Cardiac muscle cell (in vitro differentiated cells and primary cell): ENCODE measurements around the gene ACSL1. TPM values are rescaled to one million over a fixed set of nuclear protein-coding genes. Genes with fewer than 3 reads are reported as not detected.

Experiments used
- DNase-seq, 2 donors: peaks; one replicate each; pipeline versions ENCODE4 v3.0.0 to v3.0.0-alpha.2; 2010 to 2017; ENCODE audit warnings: low read depth in 1 of 2, low spot score in 1 of 2
- H3K27ac ChIP-seq: fragments of 200-600 bp; sonication (generic); 2 replicates; pipeline ENCODE4 v1.5.1; 2016
- H3K27me3 ChIP-seq: fragments of 200-600 bp; sonication (generic); 2 replicates; pipeline ENCODE4 v1.6.0; 2016; ENCODE audit warnings: control low read depth
- H3K36me3 ChIP-seq: fragments of 200-600 bp; sonication (generic); 2 replicates; pipeline ENCODE4 v1.5.1; 2016; ENCODE audit warnings: control low read depth
- H3K4me1 ChIP-seq: fragments of 200-600 bp; sonication (generic); 2 replicates; pipeline ENCODE4 v1.8.1; 2017; ENCODE audit warnings: low read depth, mild to moderate bottlenecking, mixed run types
- H3K4me3 ChIP-seq: fragments of 200-600 bp; sonication (generic); 2 replicates; pipeline ENCODE4 v1.5.1; 2016; ENCODE audit warnings: mild to moderate bottlenecking
- H3K9me3 ChIP-seq: fragments of 200-600 bp; sonication (generic); 2 replicates; pipeline ENCODE4 v1.5.1; 2017; ENCODE audit warnings: low read depth, mild to moderate bottlenecking, control low read depth
- polyA plus RNA-seq: library from polyadenylated mRNA; unstranded; fragments of >200 nt; fragmentation: Nextera tagmentation; extraction: Ambion mirVana; gene quantifications from 2 replicates; pipeline ENCODE4 v1.2.1, GENCODE V29; 2016
- total RNA-seq: library from RNA; depleted of rRNA; stranded (reverse); fragments of >200 nt; gene quantifications from 2 replicates; pipeline ENCODE4 v1.2.3, GENCODE V29; 2016
- TF ChIP-seq, protein P1 (sequence below): IDR thresholded peaks from 2 replicates; pipeline ENCODE4 v1.5.1; 2012; ENCODE audit warnings: low read depth, mild to moderate bottlenecking, low read length

Gene ACSL1
- total and polyA plus RNA-seq, 2 experiments from 2014 or later: 66.4 to 76.6 TPM

- Histone ChIP-seq H3K36me3 (no peaks in the 10 kb centered on the region), H3K4me1 (peaks cover 17% of the 10 kb centered on the region), H3K27me3 (no peaks in the 10 kb centered on the region), H3K4me3 (no peak overlapping the region), H3K27ac (no peak overlapping the region), H3K9me3 (no peaks in the 10 kb centered on the region)
- TF ChIP-seq, protein P1, sequence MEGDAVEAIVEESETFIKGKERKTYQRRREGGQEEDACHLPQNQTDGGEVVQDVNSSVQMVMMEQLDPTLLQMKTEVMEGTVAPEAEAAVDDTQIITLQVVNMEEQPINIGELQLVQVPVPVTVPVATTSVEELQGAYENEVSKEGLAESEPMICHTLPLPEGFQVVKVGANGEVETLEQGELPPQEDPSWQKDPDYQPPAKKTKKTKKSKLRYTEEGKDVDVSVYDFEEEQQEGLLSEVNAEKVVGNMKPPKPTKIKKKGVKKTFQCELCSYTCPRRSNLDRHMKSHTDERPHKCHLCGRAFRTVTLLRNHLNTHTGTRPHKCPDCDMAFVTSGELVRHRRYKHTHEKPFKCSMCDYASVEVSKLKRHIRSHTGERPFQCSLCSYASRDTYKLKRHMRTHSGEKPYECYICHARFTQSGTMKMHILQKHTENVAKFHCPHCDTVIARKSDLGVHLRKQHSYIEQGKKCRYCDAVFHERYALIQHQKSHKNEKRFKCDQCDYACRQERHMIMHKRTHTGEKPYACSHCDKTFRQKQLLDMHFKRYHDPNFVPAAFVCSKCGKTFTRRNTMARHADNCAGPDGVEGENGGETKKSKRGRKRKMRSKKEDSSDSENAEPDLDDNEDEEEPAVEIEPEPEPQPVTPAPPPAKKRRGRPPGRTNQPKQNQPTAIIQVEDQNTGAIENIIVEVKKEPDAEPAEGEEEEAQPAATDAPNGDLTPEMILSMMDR: no peak
- DNase-seq: peak in 1 of 2 donors; percentile 17
These were observed 30.4 kb downstream of the ACSL1 start for GRCh38 chr4:184795214-184795844.

DNA sequence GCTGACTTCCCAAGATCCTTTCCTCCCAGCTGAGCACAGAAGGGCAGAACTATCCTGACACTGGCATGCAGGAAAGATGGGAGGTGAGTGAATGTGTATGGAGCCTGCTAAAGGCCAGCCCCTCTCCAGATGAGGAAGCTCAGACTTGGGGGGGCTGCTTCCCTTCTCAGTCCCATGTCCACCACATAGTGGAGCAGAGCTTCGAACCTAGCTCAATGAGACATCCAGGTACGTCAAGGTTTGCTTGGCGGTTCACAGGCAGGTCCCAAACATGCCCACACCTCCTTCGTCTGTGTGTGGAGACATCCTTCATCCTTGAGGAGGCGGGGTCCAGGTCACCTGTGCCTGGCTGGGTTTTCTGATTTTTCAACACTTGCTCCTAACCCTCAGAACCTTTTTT lies 31.3 kb downstream of the ACSL1 start:
- peaks cover 17% of the 10 kb centered on the region for H3K4me1 ChIP-seq
- TF ChIP-seq, protein P1: no peak
- no peaks in the 10 kb centered on the region for H3K36me3 ChIP-seq
- H3K9me3 ChIP-seq: no peaks in the 10 kb centered on the region
- H3K4me3 ChIP-seq: no peak overlapping the region
- H3K27me3 ChIP-seq: no peaks in the 10 kb centered on the region
- H3K27ac ChIP-seq: no peak overlapping the region
- DNase-seq: no peak

- TF ChIP-seq, protein P1: no peak
- Histone ChIP-seq H3K36me3 (no peaks in the 10 kb centered on the region), H3K27me3 (no peaks in the 10 kb centered on the region), H3K4me3 (no peak overlapping the region), H3K27ac (no peak overlapping the region), H3K9me3 (no peaks in the 10 kb centered on the region), H3K4me1 (peaks cover 17% of the 10 kb centered on the region)
- no peak for DNase-seq
These were observed 31.9 kb downstream of the ACSL1 start for GRCh38 chr4:184793735-184794355.

DNA sequence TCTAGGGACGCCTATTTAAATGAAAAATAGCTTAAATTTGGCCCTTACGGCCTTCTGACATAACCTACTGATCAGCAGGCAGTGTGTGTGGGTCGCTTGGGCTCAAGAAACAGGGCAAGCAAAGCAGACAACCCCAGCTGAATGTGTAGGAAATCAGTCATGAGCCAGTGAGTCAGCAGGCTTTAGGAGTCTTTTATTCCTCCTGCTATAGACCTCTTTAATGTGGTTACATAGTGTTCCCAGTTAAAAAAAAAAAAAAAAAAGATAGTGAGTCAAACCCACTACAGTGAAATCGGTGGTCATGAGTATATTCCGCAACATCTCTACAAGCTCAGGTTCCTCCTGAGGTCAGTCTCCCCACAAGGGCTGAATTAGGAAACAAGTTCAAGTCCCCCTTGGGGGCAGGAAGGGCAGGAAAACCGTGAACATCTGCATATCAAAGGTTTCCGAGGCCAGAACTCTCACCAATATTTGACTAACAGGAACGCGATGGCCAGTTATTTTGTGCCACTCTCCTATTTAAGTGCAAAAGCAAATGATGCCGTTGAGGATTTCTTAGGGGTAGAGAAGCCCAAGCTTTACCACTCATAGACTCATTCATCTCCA lies 32.7 kb downstream of the ACSL1 start:
- TF ChIP-seq, protein P1: no peak
- no peak overlapping the region for H3K4me3 ChIP-seq
- no peaks in the 10 kb centered on the region for H3K36me3 ChIP-seq
- peaks cover 12% of the 10 kb centered on the region for H3K4me1 ChIP-seq
- peak in 1 of 2 donors; percentile 92 for DNase-seq
- peak overlapping the region; percentile 64 for H3K27ac ChIP-seq
- no peaks in the 10 kb centered on the region for H3K9me3 ChIP-seq
- no peaks in the 10 kb centered on the region for H3K27me3 ChIP-seq

- Histone ChIP-seq H3K27ac (peak overlapping the region; percentile 64), H3K4me1 (peaks cover 11% of the 10 kb centered on the region), H3K36me3 (no peaks in the 10 kb centered on the region), H3K27me3 (no peaks in the 10 kb centered on the region), H3K9me3 (no peaks in the 10 kb centered on the region), H3K4me3 (no peak overlapping the region)
- TF ChIP-seq, protein P1: no peak
- no peak for DNase-seq
These were observed 33.4 kb downstream of the ACSL1 start for GRCh38 chr4:184792334-184792733.
